ENCODE results near the gene CT45A8. TPM values are rescaled to one million over a fixed set of nuclear protein-coding genes. Genes with fewer than 3 reads are reported as not detected.
A peak's percentile ranks its signal among the peaks of the same experiment; 100 is the strongest.
"Not testable (repeated sequence)": the region's sequence is repeated elsewhere in the genome, so short reads cannot be mapped to it uniquely, and the experiment has no call there.

Gene CT45A8, protein sequence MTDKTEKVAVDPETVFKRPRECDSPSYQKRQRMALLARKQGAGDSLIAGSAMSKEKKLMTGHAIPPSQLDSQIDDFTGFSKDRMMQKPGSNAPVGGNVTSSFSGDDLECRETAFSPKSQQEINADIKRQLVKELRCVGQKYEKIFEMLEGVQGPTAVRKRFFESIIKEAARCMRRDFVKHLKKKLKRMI
- total RNA-seq: not detected

DNA sequence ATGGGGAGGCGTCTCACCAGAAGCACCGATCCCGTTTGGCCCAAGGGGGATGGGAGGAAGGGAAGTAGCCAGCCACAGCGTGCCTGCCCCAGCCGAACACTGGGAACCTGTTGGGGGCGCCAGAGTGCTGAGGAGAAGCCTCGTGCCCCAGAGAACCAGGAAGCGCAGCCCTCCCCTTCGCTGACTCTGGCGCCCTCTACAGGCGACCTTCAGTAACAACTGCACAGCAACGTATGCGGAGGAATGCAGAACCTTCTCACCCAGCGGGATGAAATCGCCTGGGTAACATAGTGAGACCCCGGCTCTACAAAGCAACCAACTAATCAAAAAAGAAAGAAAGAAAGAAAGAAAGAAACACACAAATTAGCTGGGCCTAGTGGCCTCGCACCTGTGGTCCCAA, at the start of gene CT45A8:
CT45A8 (minus strand) TSS at position 101 of the 400 bp plus-strand sequence. CDS start 3,755 bp downstream, outside the sequence.
- H3K27me3 Mint-ChIP-seq; H3K27ac Mint-ChIP-seq; H3K36me3 Mint-ChIP-seq (ENCODE audit: low read depth); H3K9me3 Mint-ChIP-seq; H3K4me3 Mint-ChIP-seq; POLR2A ChIA-PET; CTCF ChIA-PET; DNase-seq; H3K4me1 Mint-ChIP-seq: not testable (repeated sequence)

DNA sequence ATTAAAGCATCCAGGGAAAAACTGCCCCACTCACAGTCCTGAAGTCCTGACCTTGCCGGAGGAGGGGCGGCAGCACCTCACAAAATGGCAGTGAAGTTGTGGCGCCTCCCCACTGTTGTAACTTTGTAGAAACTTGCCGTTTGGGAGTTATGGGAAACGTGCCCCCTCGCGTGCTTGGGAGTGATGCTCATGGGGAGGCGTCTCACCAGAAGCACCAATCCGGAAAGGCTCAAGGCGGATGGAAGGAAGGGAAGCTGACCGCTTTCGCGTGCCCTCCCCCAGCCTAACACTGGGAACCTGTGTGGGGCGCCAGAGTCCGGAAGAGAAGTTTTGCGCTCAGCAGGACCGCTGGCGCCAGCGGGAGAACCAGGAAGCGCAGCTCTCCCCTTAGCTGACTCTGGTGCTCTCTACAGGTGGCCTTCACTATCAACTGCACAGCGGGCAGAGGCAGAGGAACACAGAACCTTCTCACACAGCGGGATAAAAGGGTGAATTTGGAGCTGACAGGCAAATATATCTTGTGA, 39.0 kb upstream of the CT45A8 start, which contains the start of the genes CT45A10 and SAGE1:
CT45A10 (minus strand) TSS at position 151 of the 524 bp plus-strand sequence. CDS start 8,100 bp downstream, outside the sequence.
SAGE1 (plus strand) TSS at position 423 of the 524 bp plus-strand sequence. CDS start 2,527 bp downstream, outside the sequence.
- DNase-seq: no peak
- Mint-ChIP-seq H3K27ac (no peak within 1 kb of the TSS), H3K9me3 (no peaks in the 10 kb centered on the region), H3K27me3 (no peaks in the 10 kb centered on the region), H3K4me1 (no peaks in the 10 kb centered on the region), H3K4me3 (no peak within 1 kb of the TSS), H3K36me3 (ENCODE audit: low read depth) (no peaks in the 10 kb centered on the region)
- ChIA-PET POLR2A (no interaction called here), CTCF (no interaction called here)

DNA sequence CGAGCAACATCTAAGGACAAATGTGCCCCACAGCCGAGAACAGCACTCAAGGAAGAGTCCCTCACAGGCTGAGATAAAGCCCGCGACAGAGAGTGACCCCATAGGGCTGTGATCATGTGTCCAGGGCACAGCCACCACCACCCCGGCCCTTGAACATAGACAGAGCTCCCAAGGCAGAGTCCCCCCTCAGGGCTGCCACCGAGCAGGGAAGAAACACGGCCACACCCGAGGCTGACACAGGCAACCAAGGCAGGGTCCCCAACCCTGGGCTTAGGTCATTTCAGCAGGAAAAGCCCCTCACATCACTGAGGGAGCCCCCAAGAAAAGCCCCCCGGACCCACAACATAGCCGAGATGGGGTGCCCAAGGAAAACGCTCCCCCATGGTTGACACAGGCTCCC, 38.4 kb upstream of the CT45A8 start:
- ChIA-PET CTCF (no interaction called here), POLR2A (no interaction called here)
- no peak for DNase-seq
- no peaks in the 10 kb centered on the region for H3K9me3 Mint-ChIP-seq
- no peaks in the 10 kb centered on the region for H3K27me3 Mint-ChIP-seq
- H3K36me3 Mint-ChIP-seq (ENCODE audit: low read depth): no peaks in the 10 kb centered on the region
- H3K27ac Mint-ChIP-seq: no peak overlapping the region
- no peak overlapping the region for H3K4me3 Mint-ChIP-seq
- H3K4me1 Mint-ChIP-seq: no peaks in the 10 kb centered on the region

DNA sequence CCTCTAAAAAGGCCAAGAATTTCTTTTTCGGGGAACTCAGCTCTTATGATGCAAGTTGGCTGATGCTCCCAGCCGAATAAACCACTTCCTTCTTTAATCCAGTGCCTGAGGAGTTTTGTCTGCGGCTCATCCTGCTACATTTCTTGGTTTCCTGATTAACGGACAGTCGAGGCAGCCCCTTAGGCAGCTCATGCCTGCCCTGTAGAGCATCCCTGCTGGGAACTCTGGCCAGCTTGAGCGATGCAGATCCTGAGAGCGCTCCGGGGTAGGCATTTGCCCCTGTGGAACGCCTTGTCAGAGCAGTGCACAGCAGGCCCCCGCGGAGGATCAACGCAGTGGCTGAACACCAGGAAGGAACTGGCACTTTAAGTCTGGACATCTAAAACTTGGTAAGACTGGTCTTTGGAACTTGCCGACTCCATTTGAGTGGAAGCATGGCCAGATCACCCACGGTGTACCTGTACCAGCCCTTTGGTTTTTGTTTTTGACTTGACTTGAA, 35.8 kb upstream of the CT45A8 start:
- Mint-ChIP-seq H3K4me1 (no peaks in the 10 kb centered on the region), H3K36me3 (ENCODE audit: low read depth) (no peaks in the 10 kb centered on the region), H3K9me3 (no peaks in the 10 kb centered on the region), H3K27ac (no peak overlapping the region), H3K4me3 (no peak overlapping the region), H3K27me3 (no peaks in the 10 kb centered on the region)
- CTCF ChIA-PET: interaction anchor here (0.6 kb wide), 1 partner anchor 1622 kb away, joined by 3 read pairs; no protein-coding TSS in a partner anchor
- no peak for DNase-seq
- POLR2A ChIA-PET: no interaction called here

DNA sequence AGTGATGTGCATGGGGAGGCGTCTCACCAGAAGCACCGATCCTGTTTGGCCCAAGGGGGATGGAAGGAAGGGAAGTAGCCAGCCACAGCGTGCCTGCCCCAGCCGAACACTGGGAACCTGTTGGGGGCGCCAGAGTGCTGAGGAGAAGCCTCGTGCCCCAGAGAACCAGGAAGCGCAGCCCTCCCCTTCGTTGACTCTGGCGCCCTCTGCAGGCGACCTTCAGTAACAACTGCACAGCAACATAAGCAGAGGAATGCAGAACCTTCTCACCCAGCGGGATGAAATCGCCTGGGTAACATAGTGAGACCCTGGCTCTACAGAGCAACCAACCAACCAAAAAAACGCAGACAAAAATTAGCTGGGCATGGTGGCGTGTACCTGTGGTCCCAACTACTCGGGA, 34.6 kb upstream of the CT45A8 start:
- POLR2A ChIA-PET; H3K36me3 Mint-ChIP-seq (ENCODE audit: low read depth); H3K27me3 Mint-ChIP-seq; H3K9me3 Mint-ChIP-seq; CTCF ChIA-PET; H3K4me3 Mint-ChIP-seq; H3K4me1 Mint-ChIP-seq; H3K27ac Mint-ChIP-seq: not testable (repeated sequence)
- DNase-seq: peak; percentile 37

DNA sequence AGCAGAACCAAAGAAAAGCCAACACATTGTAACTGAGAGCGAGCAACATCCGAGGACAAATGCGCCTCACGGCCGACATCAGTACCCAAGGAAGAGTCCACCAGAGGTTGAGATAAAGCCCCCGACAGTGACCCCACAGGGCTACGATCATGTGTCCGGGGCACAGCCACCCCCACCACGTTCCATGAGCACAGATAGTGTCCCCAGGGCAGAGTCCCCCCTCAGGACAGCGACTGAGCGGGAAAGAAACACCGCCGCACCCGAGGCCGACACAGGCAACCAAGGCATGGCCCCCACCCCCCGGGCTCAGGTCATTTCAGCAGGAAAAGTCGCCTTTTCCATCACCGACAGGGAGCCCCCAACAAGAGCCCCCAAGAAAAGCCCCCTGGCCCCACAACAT, 33.9 kb upstream of the CT45A8 start:
- H3K9me3 Mint-ChIP-seq; H3K4me1 Mint-ChIP-seq; DNase-seq; H3K27me3 Mint-ChIP-seq; POLR2A ChIA-PET; CTCF ChIA-PET; H3K36me3 Mint-ChIP-seq (ENCODE audit: low read depth); H3K4me3 Mint-ChIP-seq; H3K27ac Mint-ChIP-seq: not testable (repeated sequence)

DNA sequence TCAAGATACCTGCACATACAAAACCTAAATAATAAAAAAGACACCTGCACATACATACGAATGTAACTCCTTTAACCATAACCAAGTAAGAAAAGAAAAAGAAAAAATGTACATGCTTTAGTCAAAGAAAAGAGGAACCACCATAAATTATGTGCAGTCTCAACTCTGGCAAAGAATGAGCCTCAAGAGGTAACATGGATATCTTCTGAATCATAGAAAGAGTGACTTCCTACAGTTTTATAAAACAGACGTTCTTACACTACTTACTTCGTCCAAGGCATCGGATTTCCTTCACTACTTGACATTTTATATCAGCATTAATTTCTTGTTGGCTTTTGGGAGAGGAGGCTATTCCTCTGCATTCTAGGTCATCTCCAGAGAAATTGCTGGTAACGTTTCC, 28.4 kb upstream of the CT45A8 start:
- H3K27ac Mint-ChIP-seq: not testable (repeated sequence)

DNA sequence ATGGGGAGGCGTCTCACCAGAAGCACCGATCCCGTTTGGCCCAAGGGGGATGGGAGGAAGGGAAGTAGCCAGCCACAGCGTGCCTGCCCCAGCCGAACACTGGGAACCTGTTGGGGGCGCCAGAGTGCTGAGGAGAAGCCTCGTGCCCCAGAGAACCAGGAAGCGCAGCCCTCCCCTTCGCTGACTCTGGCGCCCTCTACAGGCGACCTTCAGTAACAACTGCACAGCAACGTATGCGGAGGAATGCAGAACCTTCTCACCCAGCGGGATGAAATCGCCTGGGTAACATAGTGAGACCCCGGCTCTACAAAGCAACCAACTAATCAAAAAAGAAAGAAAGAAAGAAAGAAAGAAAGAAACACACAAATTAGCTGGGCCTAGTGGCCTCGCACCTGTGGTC, 17.4 kb upstream of the CT45A8 start, which contains the start of gene CT45A9:
CT45A9 (minus strand) TSS at position 101 of the 400 bp plus-strand sequence. CDS start 3,751 bp downstream, outside the sequence.
- CTCF ChIA-PET; H3K27me3 Mint-ChIP-seq; DNase-seq; H3K4me1 Mint-ChIP-seq; H3K4me3 Mint-ChIP-seq; H3K36me3 Mint-ChIP-seq (ENCODE audit: low read depth); H3K27ac Mint-ChIP-seq; POLR2A ChIA-PET; H3K9me3 Mint-ChIP-seq: not testable (repeated sequence)

More for the DNA sequence above, 28.4 kb upstream of the CT45A8 start:
- H3K4me1 Mint-ChIP-seq; POLR2A ChIA-PET; H3K4me3 Mint-ChIP-seq; DNase-seq; H3K9me3 Mint-ChIP-seq; H3K36me3 Mint-ChIP-seq (ENCODE audit: low read depth); CTCF ChIA-PET; H3K27me3 Mint-ChIP-seq: not testable (repeated sequence)

DNA sequence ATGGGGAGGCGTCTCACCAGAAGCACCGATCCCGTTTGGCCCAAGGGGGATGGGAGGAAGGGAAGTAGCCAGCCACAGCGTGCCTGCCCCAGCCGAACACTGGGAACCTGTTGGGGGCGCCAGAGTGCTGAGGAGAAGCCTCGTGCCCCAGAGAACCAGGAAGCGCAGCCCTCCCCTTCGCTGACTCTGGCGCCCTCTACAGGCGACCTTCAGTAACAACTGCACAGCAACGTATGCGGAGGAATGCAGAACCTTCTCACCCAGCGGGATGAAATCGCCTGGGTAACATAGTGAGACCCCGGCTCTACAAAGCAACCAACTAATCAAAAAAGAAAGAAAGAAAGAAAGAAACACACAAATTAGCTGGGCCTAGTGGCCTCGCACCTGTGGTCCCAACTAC, 17.2 kb downstream of the CT45A8 start, which contains the start of gene CT45A7:
CT45A7 (minus strand) TSS at position 101 of the 400 bp plus-strand sequence. CDS start 3,747 bp downstream, outside the sequence.
- H3K4me3 Mint-ChIP-seq: not testable (repeated sequence)

DNA sequence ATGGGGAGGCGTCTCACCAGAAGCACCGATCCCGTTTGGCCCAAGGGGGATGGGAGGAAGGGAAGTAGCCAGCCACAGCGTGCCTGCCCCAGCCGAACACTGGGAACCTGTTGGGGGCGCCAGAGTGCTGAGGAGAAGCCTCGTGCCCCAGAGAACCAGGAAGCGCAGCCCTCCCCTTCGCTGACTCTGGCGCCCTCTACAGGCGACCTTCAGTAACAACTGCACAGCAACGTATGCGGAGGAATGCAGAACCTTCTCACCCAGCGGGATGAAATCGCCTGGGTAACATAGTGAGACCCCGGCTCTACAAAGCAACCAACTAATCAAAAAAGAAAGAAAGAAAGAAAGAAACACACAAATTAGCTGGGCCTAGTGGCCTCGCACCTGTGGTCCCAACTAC, 34.4 kb downstream of the CT45A8 start, which contains the start of gene CT45A2:
CT45A2 (minus strand) TSS at position 101 of the 400 bp plus-strand sequence. CDS start 3,747 bp downstream, outside the sequence.
- H3K36me3 Mint-ChIP-seq (ENCODE audit: low read depth); H3K27me3 Mint-ChIP-seq; DNase-seq; H3K4me1 Mint-ChIP-seq; H3K4me3 Mint-ChIP-seq; CTCF ChIA-PET; POLR2A ChIA-PET; H3K27ac Mint-ChIP-seq; H3K9me3 Mint-ChIP-seq: not testable (repeated sequence)

More for the DNA sequence above, 17.2 kb downstream of the CT45A8 start, which contains the start of gene CT45A7:
- POLR2A ChIA-PET; DNase-seq; CTCF ChIA-PET; H3K27ac Mint-ChIP-seq; H3K4me1 Mint-ChIP-seq; H3K36me3 Mint-ChIP-seq (ENCODE audit: low read depth); H3K27me3 Mint-ChIP-seq; H3K9me3 Mint-ChIP-seq: not testable (repeated sequence)

DNA sequence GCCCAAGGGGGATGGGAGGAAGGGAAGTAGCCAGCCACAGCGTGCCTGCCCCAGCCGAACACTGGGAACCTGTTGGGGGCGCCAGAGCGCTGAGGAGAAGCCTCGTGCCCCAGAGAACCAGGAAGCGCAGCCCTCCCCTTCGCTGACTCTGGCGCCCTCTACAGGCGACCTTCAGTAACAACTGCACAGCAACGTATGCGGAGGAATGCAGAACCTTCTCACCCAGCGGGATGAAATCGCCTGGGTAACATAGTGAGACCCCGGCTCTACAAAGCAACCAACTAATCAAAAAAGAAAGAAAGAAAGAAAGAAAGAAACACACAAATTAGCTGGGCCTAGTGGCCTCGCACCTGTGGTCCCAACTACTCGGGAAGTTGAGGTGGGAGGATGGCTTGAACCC, 51.7 kb downstream of the CT45A8 start, which contains the start of gene CT45A6:
CT45A6 (minus strand) TSS at position 101 of the 400 bp plus-strand sequence. CDS start 3,794 bp downstream, outside the sequence.
- H3K4me1 Mint-ChIP-seq; CTCF ChIA-PET; H3K27me3 Mint-ChIP-seq; DNase-seq; H3K4me3 Mint-ChIP-seq; H3K27ac Mint-ChIP-seq; H3K36me3 Mint-ChIP-seq (ENCODE audit: low read depth); POLR2A ChIA-PET; H3K9me3 Mint-ChIP-seq: not testable (repeated sequence)
